DOHH2 (cell line): ENCODE data around the gene CTSE.

ENCODE experiments used
- CTCF ChIP-seq: fragments of 200-600 bp; sonication (generic); IDR thresholded peaks from one replicate; pipeline ENCODE4 v1.5.1; 2014; ENCODE audit warnings: antibody characterized with exemption, mild to moderate bottlenecking, low read depth, low read length; ENCODE audit not compliant: poor library complexity, severe bottlenecking
- EZH2phosphoT487 ChIP-seq: fragments of 200-600 bp; sonication (generic); IDR thresholded peaks from 2 replicates; pipeline ENCODE4 v1.6.1; 2017; ENCODE audit warnings: borderline replicate concordance, mild to moderate bottlenecking, antibody characterized with exemption, low read length, moderate library complexity, mixed read lengths

- TF ChIP-seq CTCF = no peak
- no peak for TF ChIP-seq EZH2phosphoT487
Observed at GRCh38 chr1:206067486-206068227, 44.0 kb upstream of the CTSE start.
